GM12892 (cell line): Measurements from ENCODE around the gene PCK1.

ENCODE experiments used
- POLR2A ChIP-seq: IDR thresholded peaks from 2 replicates; pipeline ENCODE4 v1.6.1; 2011; ENCODE audit warnings: low read depth, low read length, control low read depth
- POLR2AphosphoS5 ChIP-seq: IDR thresholded peaks from 2 replicates; pipeline ENCODE4 v1.6.1; 2011; ENCODE audit warnings: low read depth, low read length, control low read depth

DNA sequence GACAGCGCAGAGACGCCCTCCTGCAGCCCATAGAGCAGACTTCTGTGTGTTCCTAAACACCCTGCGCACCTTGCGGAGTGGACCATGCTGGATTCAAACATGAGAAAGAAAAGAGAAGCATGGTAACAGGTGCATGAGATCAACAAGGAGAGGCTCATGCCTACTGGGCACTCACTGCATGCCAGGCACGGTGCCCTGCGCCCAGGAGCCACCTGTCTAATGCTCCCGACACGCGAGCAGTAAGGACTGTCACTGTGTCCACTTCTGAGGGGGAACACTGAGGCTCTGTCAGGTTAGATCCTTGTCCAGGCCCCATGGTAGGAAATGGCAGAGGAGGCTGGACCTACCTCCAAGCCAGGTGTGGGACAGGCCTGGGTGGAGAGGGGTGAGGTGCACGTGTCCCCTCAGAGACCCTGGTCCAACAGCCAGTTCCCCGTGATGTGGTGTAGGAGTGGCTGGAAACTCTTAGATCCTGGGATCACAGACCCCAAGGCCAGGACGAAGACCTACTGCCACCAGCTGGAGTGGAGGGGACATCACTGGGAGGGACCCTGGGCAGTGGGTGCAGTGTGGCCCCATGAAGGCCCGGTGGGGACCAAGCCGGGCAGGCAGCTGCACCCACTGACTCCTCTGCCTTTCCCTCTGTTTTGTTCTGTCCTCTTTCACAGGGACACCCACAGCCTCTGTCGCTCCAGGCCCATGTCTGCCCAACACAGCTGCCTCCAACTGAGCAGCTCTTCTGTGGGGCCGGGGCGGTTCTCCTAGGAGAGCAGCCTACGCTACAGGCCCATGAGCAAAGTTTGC is 29.8 kb downstream of the PCK1 start:
- TF ChIP-seq POLR2A = no peak
- no peak for TF ChIP-seq POLR2AphosphoS5
